Psoas muscle (tissue), 8 donors: ENCODE measurements around the gene KIAA0825. TPM values are rescaled to one million over a fixed set of nuclear protein-coding genes. Genes with fewer than 3 reads are reported as not detected.
"Not testable (repeated sequence)": the region's sequence is repeated elsewhere in the genome, so short reads cannot be mapped to it uniquely, and the experiment has no call there.

ENCODE experiments used
- ATAC-seq, 4 donors: fragments of 200-7000 bp; cut with Tn5 transposase; one replicate each; pipeline ENCODE4 v1.9.1; 2020; ENCODE audit warnings: moderate library complexity in 3 of 4, mild to moderate bottlenecking in 2 of 4
- DNase-seq, 2 donors: peaks; one replicate each; pipeline ENCODE4 v3.0.0-alpha.2; 2020
- H3K27ac ChIP-seq: fragments of 200-600 bp; one replicate; pipeline ENCODE4 v1.8.0; 2022
- H3K27me3 ChIP-seq, 3 donors: fragments of 200-600 bp in 1 of 3; one replicate each; pipeline versions ENCODE4 v1.6.1 to v1.8.0; 2013 to 2022; ENCODE audit warnings: low read length in 2 of 3, mild to moderate bottlenecking in 2 of 3, moderate library complexity in 1 of 3; ENCODE audit not compliant: insufficient read depth in 3 of 3
- H3K36me3 ChIP-seq, 2 donors: fragments of 200-600 bp in 1 of 2; one replicate each; pipeline versions ENCODE4 v1.6.1 to v1.8.0; 2013 to 2022; ENCODE audit warnings: low read depth in 1 of 2, mild to moderate bottlenecking in 1 of 2, moderate library complexity in 1 of 2; ENCODE audit not compliant: insufficient read depth in 1 of 2
- H3K4me1 ChIP-seq: fragments of 200-600 bp; one replicate; pipeline ENCODE4 v1.8.0; 2022
- H3K4me3 ChIP-seq: fragments of 200-600 bp; one replicate; pipeline ENCODE4 v1.8.0; 2022; ENCODE audit warnings: mild to moderate bottlenecking
- H3K9me3 ChIP-seq: fragments of 200-600 bp; one replicate; pipeline ENCODE4 v1.8.0; 2022
- WGBS, 3 donors: extraction: QIAGEN DNeasy Blood & Tissue Kit; methylation state at CpG; one replicate each; pipeline versions ENCODE4 v1.1.6 to v1.1.7; 2013; 5-methylcytosine and 5-hydroxymethylcytosine counted together
- intact Hi-C, 2 donors: fragments of 100-400 bp; cut with DNase I; formaldehyde crosslinking; loops; one replicate each; pipeline versions ENCODE4 v1.11.0 to v1.14.2; 2022
- polyA plus RNA-seq, 3 donors: library from polyadenylated mRNA; stranded (reverse); fragments of 200-250 nt; gene quantifications; one replicate each; pipeline ENCODE4 v1.2.3, GENCODE V29; 2013
- total RNA-seq, 4 donors: library from RNA; stranded (reverse); fragmentation: NEBNext Ultra II Directional in 2 of 4; extraction: Animal tissue kit (Norgen Biotek cat#: 25700) in 2 of 4; gene quantifications; one replicate each; pipeline versions ENCODE4 v1.2.1 to v1.2.4, GENCODE V29; 2021 to 2023
- TF ChIP-seq, protein P1 (sequence below): fragments of 200-600 bp; IDR thresholded peaks from one replicate; pipeline ENCODE4 v1.8.0; 2022; ENCODE audit warnings: antibody characterized with exemption
- donor health status: healthy with polysubstance abuse.
- donor health status: DM: no; HTN: no; CAD: no; lungs with moderate emphysema.
- donor health status: Bipolar disorder and iron deficiency.
- donor health status: healthy.
- donor health status: DM: yes; HTN: yes; CAD: no.
- donor health status: DM: no; HTN: no; CAD: no.
- donor health status: DM: no; HTN: no; CAD: no.
- donor health status: DM: yes; HTN: yes; CAD: no.

The KIAA0825 gene
- total and polyA plus RNA-seq, 7 donors, result 0.41 to 1.5 (median 1.1) TPM

DNA sequence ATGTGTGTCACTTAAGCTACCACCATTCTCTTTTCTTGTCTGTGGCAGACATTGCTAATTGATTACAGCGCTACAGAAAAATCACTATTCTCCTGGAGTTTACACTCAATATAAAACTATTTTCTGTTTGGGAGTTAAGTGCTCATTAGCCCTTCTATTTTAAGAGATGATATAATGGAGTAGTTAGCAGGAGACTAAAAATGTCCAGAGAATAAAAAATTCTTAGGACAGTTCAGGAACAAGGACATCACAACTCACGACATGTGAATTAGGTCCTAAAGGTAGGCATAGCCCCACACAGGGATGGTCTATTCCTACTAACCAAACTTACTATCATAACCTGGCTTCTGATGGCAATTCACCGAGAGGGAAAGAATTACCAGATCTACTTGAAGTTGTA, 258.5 kb downstream of the KIAA0825 start:
- intact Hi-C loops, result no loop called here
- no peak for ATAC-seq
- 95% methylated on average over 3 of the region's 3 CpGs for WGBS, 3 donors
- no peak overlapping the region for H3K4me3 ChIP-seq
- TF ChIP-seq, protein P1, sequence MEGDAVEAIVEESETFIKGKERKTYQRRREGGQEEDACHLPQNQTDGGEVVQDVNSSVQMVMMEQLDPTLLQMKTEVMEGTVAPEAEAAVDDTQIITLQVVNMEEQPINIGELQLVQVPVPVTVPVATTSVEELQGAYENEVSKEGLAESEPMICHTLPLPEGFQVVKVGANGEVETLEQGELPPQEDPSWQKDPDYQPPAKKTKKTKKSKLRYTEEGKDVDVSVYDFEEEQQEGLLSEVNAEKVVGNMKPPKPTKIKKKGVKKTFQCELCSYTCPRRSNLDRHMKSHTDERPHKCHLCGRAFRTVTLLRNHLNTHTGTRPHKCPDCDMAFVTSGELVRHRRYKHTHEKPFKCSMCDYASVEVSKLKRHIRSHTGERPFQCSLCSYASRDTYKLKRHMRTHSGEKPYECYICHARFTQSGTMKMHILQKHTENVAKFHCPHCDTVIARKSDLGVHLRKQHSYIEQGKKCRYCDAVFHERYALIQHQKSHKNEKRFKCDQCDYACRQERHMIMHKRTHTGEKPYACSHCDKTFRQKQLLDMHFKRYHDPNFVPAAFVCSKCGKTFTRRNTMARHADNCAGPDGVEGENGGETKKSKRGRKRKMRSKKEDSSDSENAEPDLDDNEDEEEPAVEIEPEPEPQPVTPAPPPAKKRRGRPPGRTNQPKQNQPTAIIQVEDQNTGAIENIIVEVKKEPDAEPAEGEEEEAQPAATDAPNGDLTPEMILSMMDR, result no peak
- H3K9me3 ChIP-seq, result no peaks in the 10 kb centered on the region
- H3K36me3 ChIP-seq, result no peaks in the 10 kb centered on the region
- no peaks in the 10 kb centered on the region for H3K27me3 ChIP-seq
- no peak overlapping the region for H3K27ac ChIP-seq
- no peak for DNase-seq
- no peaks in the 10 kb centered on the region for H3K4me1 ChIP-seq

DNA sequence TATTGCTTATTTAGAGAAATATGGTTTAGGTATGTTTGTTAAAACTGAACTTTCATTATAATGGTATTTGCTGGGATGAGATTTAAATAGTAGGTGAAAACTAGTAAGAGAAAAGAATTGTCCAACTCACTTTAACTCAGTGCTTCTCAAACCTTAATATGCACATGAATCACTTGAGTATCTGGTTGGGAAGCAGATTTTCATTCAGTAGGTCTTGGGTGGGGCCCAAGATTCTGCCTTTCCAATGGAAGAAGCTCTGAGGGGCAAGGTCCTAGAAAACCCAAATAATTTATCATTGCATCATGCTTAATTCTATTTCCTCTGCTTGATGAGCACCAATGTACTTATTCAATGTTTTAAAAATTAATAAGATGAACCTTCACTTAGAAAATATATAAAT, 262.6 kb downstream of the KIAA0825 start:
- no peak for ATAC-seq
- Histone ChIP-seq H3K36me3 (no peaks in the 10 kb centered on the region), H3K27ac (no peak overlapping the region), H3K4me3 (no peak overlapping the region), H3K9me3 (peaks cover 4% of the 10 kb centered on the region), H3K4me1 (no peaks in the 10 kb centered on the region), H3K27me3 (no peaks in the 10 kb centered on the region)
- intact Hi-C loops, result no loop called here
- DNase-seq, result no peak
- TF ChIP-seq, protein P1, result no peak

DNA sequence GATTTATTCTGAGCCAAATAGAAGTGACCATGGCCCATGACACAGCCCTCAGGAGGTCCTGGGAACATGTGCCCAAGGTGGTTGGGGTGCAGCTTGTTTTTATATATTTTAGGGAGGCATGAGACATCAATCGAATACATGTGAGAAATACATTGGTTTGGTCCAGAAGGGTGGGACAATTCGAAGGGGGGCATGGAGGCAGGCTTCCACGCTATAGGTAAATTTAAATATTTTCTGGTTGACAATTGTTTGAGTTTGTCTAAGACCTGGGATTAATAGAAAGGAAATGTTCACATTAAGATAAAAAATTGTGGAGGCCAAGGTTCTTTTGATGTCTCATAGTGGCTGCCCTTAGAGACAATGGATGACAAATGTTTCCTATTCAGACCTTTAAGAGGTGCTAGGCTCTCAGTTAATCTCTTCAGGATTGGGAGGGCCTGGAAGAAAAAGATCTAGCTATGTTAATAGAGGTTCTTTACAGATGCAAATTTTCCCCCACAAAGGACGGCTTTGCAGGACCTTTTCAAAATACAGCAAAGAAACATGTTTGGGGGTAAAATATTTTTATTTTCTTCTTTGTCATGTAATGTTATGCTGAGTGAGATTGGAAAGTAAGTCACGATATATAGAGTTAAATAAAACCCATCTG, 263.4 kb downstream of the KIAA0825 start:
- 69 to 71% (median 69%) methylated on average over 5 of the region's 5 CpGs for WGBS, 3 donors
- H3K27ac ChIP-seq, result not testable (repeated sequence)

DNA sequence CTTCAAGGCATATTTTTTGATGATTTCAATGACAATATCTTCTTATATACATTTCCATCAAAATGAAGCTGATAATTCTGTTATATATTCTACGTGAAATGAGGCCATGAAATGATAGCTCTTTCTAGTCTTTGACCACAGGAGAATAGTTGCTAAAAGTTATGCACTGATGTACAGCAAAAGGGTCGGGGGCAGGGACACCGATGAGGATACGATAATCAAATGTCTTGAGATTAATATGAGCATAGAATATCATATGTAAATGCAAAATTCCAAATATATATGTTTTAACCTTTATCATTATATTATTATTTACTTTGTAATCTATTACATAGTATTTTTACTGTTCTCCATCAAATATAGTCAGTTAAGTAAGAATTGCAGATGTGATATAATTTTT, 264.8 kb downstream of the KIAA0825 start:
- intact Hi-C loops, result no loop called here
- 81 to 97% (median 94%) methylated on average over 4 of the region's 4 CpGs for WGBS, 3 donors
- H3K9me3 ChIP-seq, result peaks cover 4% of the 10 kb centered on the region
- no peak overlapping the region for H3K4me3 ChIP-seq
- DNase-seq (no peak), ATAC-seq (no peak)
- no peaks in the 10 kb centered on the region for H3K4me1 ChIP-seq
- H3K27ac ChIP-seq, result no peak overlapping the region
- TF ChIP-seq, protein P1, result no peak
- H3K27me3 ChIP-seq, result no peaks in the 10 kb centered on the region
- H3K36me3 ChIP-seq, result no peaks in the 10 kb centered on the region

More for the DNA sequence above, 263.4 kb downstream of the KIAA0825 start:
- H3K36me3 ChIP-seq, H3K4me3 ChIP-seq, H3K4me1 ChIP-seq, DNase-seq, intact Hi-C loops, H3K9me3 ChIP-seq, H3K27me3 ChIP-seq, ATAC-seq: not testable (repeated sequence)

DNA sequence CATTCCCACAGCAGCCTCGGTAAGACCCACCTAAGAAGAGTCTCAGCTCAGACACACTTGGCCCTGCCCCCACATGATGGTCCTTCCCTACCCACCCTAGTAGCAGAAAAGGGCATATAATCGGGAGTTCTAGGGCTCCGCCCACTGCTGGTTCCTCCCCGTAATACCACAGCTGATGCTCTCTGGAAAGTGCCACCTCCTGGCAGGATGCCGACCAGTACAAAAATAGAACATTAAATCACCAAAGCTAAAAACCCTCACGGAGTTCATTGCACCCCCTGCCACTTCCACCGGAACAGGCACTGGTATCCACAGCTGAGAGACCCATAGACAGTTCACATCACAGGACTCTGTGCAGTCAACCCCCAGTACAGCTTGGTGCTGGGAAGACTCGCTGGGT, 271.3 kb downstream of the KIAA0825 start:
- no peak for DNase-seq
- no peak overlapping the region for H3K4me3 ChIP-seq
- ATAC-seq, result no peak
- peaks cover 9% of the 10 kb centered on the region for H3K9me3 ChIP-seq
- TF ChIP-seq, protein P1, result no peak
- 79 to 83% (median 82%) methylated on average over 8 of the region's 8 CpGs for WGBS, 3 donors
- no peaks in the 10 kb centered on the region for H3K4me1 ChIP-seq
- no peak overlapping the region for H3K27ac ChIP-seq
- intact Hi-C loops, result no loop called here
- H3K27me3 ChIP-seq, result no peaks in the 10 kb centered on the region
- no peaks in the 10 kb centered on the region for H3K36me3 ChIP-seq
